ENCODE data around the gene ARHGEF39.

Gene ARHGEF39

GRCh38 chr9:35710818-35711500 lies 46.0 kb upstream of the ARHGEF39 start:
- TF ChIP-seq, protein P1, sequence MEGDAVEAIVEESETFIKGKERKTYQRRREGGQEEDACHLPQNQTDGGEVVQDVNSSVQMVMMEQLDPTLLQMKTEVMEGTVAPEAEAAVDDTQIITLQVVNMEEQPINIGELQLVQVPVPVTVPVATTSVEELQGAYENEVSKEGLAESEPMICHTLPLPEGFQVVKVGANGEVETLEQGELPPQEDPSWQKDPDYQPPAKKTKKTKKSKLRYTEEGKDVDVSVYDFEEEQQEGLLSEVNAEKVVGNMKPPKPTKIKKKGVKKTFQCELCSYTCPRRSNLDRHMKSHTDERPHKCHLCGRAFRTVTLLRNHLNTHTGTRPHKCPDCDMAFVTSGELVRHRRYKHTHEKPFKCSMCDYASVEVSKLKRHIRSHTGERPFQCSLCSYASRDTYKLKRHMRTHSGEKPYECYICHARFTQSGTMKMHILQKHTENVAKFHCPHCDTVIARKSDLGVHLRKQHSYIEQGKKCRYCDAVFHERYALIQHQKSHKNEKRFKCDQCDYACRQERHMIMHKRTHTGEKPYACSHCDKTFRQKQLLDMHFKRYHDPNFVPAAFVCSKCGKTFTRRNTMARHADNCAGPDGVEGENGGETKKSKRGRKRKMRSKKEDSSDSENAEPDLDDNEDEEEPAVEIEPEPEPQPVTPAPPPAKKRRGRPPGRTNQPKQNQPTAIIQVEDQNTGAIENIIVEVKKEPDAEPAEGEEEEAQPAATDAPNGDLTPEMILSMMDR (IDR thresholded peaks at IDR 0.05): no peak
- Mint-ChIP-seq H3K4me3 (no peak overlapping the region), H3K27me3 (ENCODE audit: low read depth, poor library complexity) (no peaks in the 10 kb centered on the region), H3K27ac (no peak overlapping the region), H3K4me1 (peaks cover 8% of the 10 kb centered on the region), H3K36me3 (ENCODE audit: low read depth) (peaks cover 84% of the 10 kb centered on the region), H3K9me3 (no peaks in the 10 kb centered on the region)
- no peak for DNase-seq

DNA sequence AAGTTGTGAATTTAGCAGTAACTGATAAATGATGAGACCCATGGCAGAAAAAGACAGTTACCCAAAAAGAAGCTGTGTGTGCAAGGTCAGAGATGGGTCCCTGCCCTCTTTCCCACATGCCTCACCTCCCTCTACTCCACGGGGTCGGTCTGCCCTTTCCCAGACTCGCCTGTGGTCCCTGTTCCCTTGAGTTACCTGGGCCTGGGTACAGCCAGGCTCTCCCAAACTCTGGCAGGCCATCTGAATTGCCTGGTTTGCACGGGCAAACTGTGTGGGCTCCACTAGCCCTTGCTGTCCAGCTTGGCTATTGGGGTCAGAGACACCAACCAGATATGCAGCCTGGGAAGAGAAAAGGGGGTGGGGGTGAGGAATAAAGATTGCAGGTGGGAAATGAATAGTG lies 43.2 kb upstream of the ARHGEF39 start:
- H3K4me1 Mint-ChIP-seq: peaks cover 8% of the 10 kb centered on the region
- H3K4me3 Mint-ChIP-seq: no peak overlapping the region
- DNase-seq: no peak
- H3K36me3 Mint-ChIP-seq (ENCODE audit: low read depth): peaks cover 73% of the 10 kb centered on the region
- no peaks in the 10 kb centered on the region for H3K9me3 Mint-ChIP-seq
- H3K27me3 Mint-ChIP-seq (ENCODE audit: low read depth, poor library complexity): no peaks in the 10 kb centered on the region
- TF ChIP-seq, protein P1 (IDR thresholded peaks at IDR 0.05): no peak
- H3K27ac Mint-ChIP-seq: no peak overlapping the region

DNA sequence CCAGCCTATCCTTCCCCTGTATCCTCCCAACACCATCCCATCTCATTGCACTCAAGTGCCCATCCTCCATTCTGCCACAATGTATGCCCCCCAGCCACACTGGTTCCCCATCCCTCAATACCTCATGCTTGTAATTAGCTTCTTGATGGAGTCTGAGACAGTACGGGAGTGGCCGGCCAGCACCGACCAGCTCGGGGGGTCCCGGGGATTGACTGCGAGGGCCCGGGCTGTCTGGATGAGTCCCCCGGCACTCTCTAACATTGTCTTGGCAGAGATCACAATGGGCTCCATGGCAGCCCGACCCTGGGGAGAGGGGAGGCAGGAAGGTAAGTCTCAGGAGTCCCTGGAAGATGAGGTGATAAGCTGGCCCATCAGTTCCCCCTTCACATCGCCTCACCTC lies 42.0 kb upstream of the ARHGEF39 start:
- no peaks in the 10 kb centered on the region for H3K9me3 Mint-ChIP-seq
- DNase-seq: no peak
- peaks cover 6% of the 10 kb centered on the region for H3K4me1 Mint-ChIP-seq
- H3K4me3 Mint-ChIP-seq: no peak overlapping the region
- H3K36me3 Mint-ChIP-seq (ENCODE audit: low read depth): peaks cover 67% of the 10 kb centered on the region
- TF ChIP-seq, protein P1 (IDR thresholded peaks at IDR 0.05): no peak
- no peaks in the 10 kb centered on the region for H3K27me3 Mint-ChIP-seq (ENCODE audit: low read depth, poor library complexity)
- no peak overlapping the region for H3K27ac Mint-ChIP-seq

DNA sequence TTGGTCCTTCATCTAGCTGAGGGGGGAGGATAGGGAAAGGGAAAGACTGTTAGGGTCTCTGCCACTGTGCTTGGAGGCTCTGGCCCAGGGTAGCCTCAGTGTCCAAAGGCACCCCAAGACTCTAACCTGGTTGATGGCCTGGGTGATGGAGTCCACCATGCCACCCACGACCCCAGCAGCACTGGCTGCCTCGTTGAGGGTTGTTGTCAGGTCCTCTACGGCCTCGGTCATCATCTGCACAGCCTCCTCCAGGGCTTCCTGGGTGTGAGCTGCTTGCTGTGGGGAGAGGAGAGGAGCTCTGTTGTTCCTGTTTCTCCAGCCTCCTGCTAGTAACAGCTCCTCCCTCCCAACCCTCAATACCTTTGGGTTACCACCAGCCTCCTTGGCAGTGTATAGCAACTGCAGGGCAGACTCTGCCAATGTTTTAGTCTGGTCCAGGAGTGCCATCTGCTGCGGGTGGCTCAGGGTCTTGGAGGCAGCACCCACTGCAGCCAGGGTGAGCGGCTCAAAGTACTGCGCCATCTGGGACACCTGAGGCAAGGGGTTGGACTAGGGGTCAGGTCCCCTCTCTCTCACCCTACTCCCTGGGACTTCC lies 40.9 kb upstream of the ARHGEF39 start:
- Mint-ChIP-seq H3K9me3 (no peaks in the 10 kb centered on the region), H3K27ac (no peak overlapping the region), H3K27me3 (ENCODE audit: low read depth, poor library complexity) (no peaks in the 10 kb centered on the region), H3K36me3 (ENCODE audit: low read depth) (peaks cover 57% of the 10 kb centered on the region), H3K4me3 (no peak overlapping the region), H3K4me1 (no peaks in the 10 kb centered on the region)
- DNase-seq: no peak
- TF ChIP-seq, protein P1 (IDR thresholded peaks at IDR 0.05): no peak

- no peaks in the 10 kb centered on the region for H3K9me3 Mint-ChIP-seq
- peaks cover 51% of the 10 kb centered on the region for H3K36me3 Mint-ChIP-seq (ENCODE audit: low read depth)
- H3K4me3 Mint-ChIP-seq: no peak overlapping the region
- no peak overlapping the region for H3K27ac Mint-ChIP-seq
- H3K4me1 Mint-ChIP-seq: no peaks in the 10 kb centered on the region
- DNase-seq: no peak
- H3K27me3 Mint-ChIP-seq (ENCODE audit: low read depth, poor library complexity): no peaks in the 10 kb centered on the region
- TF ChIP-seq, protein P1 (IDR thresholded peaks at IDR 0.05): no peak
Measured at GRCh38 chr9:35705372-35705771, 40.4 kb upstream of the ARHGEF39 start.
